Ovary (tissue), 9 donors: ENCODE results near the gene TSGA10IP. TPM values are rescaled to one million over a fixed set of nuclear protein-coding genes. Genes with fewer than 3 reads are reported as not detected.

Experiments used
- DNase-seq, 5 donors: peaks; one replicate each; pipeline ENCODE4 v3.0.0-alpha.2; 2019 to 2020
- H3K27ac ChIP-seq, 2 donors: fragments of 200-600 bp; one replicate each; pipeline versions ENCODE4 v1.5.1 to v1.8.0; 2019 to 2022
- H3K27me3 ChIP-seq: fragments of 200-600 bp; one replicate; pipeline ENCODE4 v1.8.0; 2022
- H3K36me3 ChIP-seq: fragments of 200-600 bp; sonication (generic); one replicate; pipeline ENCODE4 v1.5.1; 2019
- H3K4me1 ChIP-seq: one replicate; pipeline ENCODE4 v1.8.1; 2013; ENCODE audit warnings: mild to moderate bottlenecking, moderate library complexity; ENCODE audit not compliant: insufficient read depth
- H3K4me3 ChIP-seq: fragments of 200-600 bp; sonication (generic); one replicate; pipeline ENCODE4 v1.5.1; 2017
- H3K9me3 ChIP-seq, 2 donors: fragments of 200-600 bp in 1 of 2; sonication (generic) in 1 of 2; one replicate each; pipeline versions ENCODE4 v1.5.1 to v1.8.1; 2013 to 2019; ENCODE audit warnings: mild to moderate bottlenecking in 1 of 2, moderate library complexity in 1 of 2
- EP300 ChIP-seq: sonication (generic); formaldehyde crosslinking; IDR thresholded peaks from one replicate; pipeline ENCODE4 v1.6.1; 2017; ENCODE audit warnings: antibody characterized with exemption
- POLR2A ChIP-seq: fragments of 450-650 bp; IDR thresholded peaks from one replicate; pipeline ENCODE4 v1.6.1; 2017; ENCODE audit warnings: antibody characterized with exemption, mild to moderate bottlenecking, moderate library complexity
- WGBS, 3 donors: extraction: QIAGEN DNeasy Blood & Tissue Kit in 1 of 3; methylation state at CpG; one replicate each; pipeline versions ENCODE4 v1.1.5 to v1.1.7; 2013 to 2017; 5-methylcytosine and 5-hydroxymethylcytosine counted together
- intact Hi-C, 4 donors: fragments of 100-400 bp; cut with DNase I; formaldehyde crosslinking; loops; one replicate each; pipeline versions ENCODE4 v1.11.0 to v1.15.1; 2022 to 2023
- polyA plus RNA-seq, 2 donors: library from polyadenylated mRNA; stranded (reverse); fragments of 200-250 nt in 1 of 2; fragments of 350-450 nt in 1 of 2; fragmentation: Illumina TruSeq in 1 of 2; extraction: RNeasy Lipid Tissue Mini Kit (QIAGEN cat#74804) in 1 of 2; gene quantifications; one replicate each; pipeline ENCODE4 v1.2.3, GENCODE V29; 2013 to 2014
- total RNA-seq, 7 donors: library from RNA; depleted of rRNA in 2 of 7; stranded (reverse); fragments of >200 nt in 2 of 7; fragmentation: NEBNext Ultra II Directional in 3 of 7; extraction: Animal tissue kit (Norgen Biotek cat#: 25700) in 3 of 7; gene quantifications; one replicate each; pipeline versions ENCODE4 v1.1.0 to v1.2.4, GENCODE V29; 2016 to 2023
- TF ChIP-seq, protein P1 (sequence below), 3 donors: fragments of 450-650 bp in 2 of 3; fragments of 200-600 bp in 1 of 3; IDR thresholded peaks; one replicate each; pipeline versions ENCODE4 v1.5.1 to v1.8.0; 2016 to 2022; ENCODE audit warnings: antibody characterized with exemption in 3 of 3, mild to moderate bottlenecking in 1 of 3
- donor health status: DM: no; HTN: no; CAD: no; lungs with moderate emphysema.
- donor health status: DM: no; HTN: no; CAD: no.
- donor health status: Bipolar disorder and iron deficiency.
- donor health status: DM: yes; HTN: yes; CAD: no.
- donor health status: DM: no; HTN: no; CAD: no.
- donor health status: DM: yes; HTN: yes; CAD: no.

TSGA10IP gene
- total and polyA plus RNA-seq, 9 donors: not detected

DNA sequence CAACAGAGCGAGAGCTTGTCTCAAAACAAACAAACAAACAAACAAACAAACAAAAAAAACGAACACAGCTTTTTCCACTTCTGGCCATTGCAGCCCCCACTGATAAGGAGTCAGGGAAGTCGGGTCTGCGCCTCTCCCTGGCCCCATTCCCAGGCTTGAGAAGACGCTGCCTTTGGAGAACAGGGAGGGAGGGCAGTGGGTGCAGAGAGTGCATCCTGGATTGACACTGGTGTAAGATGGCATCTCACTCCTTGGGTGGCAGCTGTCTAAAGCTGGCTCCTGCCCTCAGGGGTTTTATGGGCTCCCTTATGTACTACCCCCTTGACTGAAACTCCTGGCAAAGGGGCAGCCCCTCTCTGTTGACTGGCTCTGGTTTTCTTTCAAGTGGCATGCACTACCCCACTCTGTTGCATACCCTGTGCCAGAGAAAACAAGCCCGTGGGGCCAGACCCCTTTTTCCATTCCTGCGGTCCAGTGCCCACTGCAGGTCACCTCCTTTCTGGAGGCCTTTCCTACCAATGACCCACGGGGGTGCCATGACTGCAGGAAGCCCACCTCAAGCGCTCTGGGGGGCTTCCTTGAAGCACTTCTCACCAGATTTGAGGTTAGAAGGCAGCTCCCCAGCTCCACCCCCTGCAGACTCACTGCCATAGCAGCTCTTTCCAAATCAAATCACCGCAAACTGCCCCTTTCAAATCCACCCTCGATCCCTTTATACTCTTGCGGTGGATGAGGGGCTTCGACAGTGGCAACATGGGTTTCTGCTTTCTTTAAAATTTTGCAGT lies 13.3 kb upstream of the TSGA10IP start:
- Histone ChIP-seq H3K4me1 (no peaks in the 10 kb centered on the region), H3K27me3 (no peaks in the 10 kb centered on the region), H3K4me3 (no peak overlapping the region), H3K36me3 (no peaks in the 10 kb centered on the region), H3K27ac (no peak overlapping the region), H3K9me3 (no peaks in the 10 kb centered on the region)
- WGBS, 3 donors: 45 to 54% (median 54%) methylated on average over 13 of the region's 13 CpGs
- TF ChIP-seq, protein P1, sequence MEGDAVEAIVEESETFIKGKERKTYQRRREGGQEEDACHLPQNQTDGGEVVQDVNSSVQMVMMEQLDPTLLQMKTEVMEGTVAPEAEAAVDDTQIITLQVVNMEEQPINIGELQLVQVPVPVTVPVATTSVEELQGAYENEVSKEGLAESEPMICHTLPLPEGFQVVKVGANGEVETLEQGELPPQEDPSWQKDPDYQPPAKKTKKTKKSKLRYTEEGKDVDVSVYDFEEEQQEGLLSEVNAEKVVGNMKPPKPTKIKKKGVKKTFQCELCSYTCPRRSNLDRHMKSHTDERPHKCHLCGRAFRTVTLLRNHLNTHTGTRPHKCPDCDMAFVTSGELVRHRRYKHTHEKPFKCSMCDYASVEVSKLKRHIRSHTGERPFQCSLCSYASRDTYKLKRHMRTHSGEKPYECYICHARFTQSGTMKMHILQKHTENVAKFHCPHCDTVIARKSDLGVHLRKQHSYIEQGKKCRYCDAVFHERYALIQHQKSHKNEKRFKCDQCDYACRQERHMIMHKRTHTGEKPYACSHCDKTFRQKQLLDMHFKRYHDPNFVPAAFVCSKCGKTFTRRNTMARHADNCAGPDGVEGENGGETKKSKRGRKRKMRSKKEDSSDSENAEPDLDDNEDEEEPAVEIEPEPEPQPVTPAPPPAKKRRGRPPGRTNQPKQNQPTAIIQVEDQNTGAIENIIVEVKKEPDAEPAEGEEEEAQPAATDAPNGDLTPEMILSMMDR (IDR thresholded peaks at IDR 0.05): no peak
- TF ChIP-seq POLR2A (no peak), EP300 (no peak)
- no peak for DNase-seq
- intact Hi-C loops: no loop called here

DNA sequence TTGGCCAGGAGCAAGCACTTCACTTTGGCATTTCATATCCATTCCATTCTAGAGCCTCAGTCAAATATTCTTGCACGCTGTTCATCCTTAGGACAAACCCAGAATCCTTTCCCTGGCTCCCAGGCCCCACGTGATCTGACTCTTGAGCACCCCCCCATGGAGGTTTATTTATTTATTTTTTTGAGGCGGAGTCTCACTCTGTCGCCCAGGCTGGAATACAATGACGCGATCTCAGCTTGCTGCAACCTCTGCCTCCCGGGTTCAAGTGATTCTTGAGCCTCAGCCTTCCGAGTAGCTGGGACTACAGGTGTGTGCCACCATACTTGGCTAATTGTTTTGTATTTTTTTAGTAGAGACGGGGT lies 12.7 kb upstream of the TSGA10IP start:
- TF ChIP-seq POLR2A: no peak
- TF ChIP-seq, protein P1 (IDR thresholded peaks at IDR 0.05): no peak
- TF ChIP-seq EP300: no peak
- H3K4me3 ChIP-seq: no peak overlapping the region
- 32 to 37% (median 33%) methylated on average over 9 of the region's 9 CpGs for WGBS, 3 donors
- no peaks in the 10 kb centered on the region for H3K27me3 ChIP-seq
- no peaks in the 10 kb centered on the region for H3K9me3 ChIP-seq
- H3K4me1 ChIP-seq: no peaks in the 10 kb centered on the region
- H3K36me3 ChIP-seq: no peaks in the 10 kb centered on the region
- no peak for DNase-seq
- intact Hi-C loops: no loop called here
- no peak overlapping the region for H3K27ac ChIP-seq

DNA sequence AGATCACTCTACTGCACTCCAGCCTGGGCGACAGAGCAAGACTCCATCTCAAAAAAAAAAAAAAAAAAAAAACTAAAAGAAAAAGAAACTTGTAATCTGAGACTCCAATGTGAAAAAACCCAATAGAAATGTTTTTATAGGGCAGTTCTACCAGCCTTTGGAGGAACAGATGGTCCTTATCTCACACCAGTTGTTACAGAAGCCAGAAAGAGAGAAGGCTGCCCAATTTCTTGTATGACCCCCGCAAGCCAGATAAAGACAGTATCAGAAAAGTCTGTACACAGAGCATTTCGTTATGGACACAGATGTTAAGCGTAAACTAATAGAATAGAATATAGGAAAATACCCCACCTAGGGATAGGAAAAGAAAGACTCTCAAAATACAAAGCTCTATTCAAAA lies 11.3 kb upstream of the TSGA10IP start:
- 6 to 14% (median 8%) methylated on average over 4 of the region's 4 CpGs for WGBS, 3 donors
- TF ChIP-seq POLR2A (no peak), EP300 (no peak)
- TF ChIP-seq, protein P1 (IDR thresholded peaks at IDR 0.05): no peak
- Histone ChIP-seq H3K9me3 (no peaks in the 10 kb centered on the region), H3K27ac (no peak overlapping the region), H3K4me1 (no peaks in the 10 kb centered on the region), H3K36me3 (no peaks in the 10 kb centered on the region), H3K4me3 (no peak overlapping the region), H3K27me3 (no peaks in the 10 kb centered on the region)
- intact Hi-C loops: no loop called here
- no peak for DNase-seq

DNA sequence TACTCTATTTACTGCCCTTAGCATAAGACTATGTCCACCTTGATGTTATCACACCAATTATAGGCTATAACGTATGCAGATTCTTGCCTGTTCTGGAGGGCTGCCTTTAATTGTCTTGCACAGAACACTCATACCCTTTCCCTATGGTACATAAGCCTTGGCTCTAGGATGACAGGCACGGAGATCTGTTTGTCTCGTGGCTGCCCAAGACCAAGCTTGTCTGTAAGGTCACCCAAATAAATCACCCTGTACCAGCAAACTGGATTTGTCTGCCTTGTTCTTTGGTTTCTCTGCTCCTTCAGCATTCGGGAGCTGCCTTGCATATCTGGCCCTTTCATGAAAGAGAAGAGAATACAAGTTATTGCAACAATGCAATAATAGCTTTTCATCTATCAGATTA lies 7.5 kb upstream of the TSGA10IP start:
- H3K36me3 ChIP-seq: no peaks in the 10 kb centered on the region
- intact Hi-C loops: no loop called here
- no peaks in the 10 kb centered on the region for H3K9me3 ChIP-seq
- H3K4me1 ChIP-seq: no peaks in the 10 kb centered on the region
- TF ChIP-seq, protein P1 (IDR thresholded peaks at IDR 0.05): no peak
- no peak for TF ChIP-seq EP300
- no peak for TF ChIP-seq POLR2A
- 21 to 30% (median 21%) methylated on average over 4 of the region's 4 CpGs for WGBS, 3 donors
- no peaks in the 10 kb centered on the region for H3K27me3 ChIP-seq
- no peak overlapping the region for H3K4me3 ChIP-seq
- H3K27ac ChIP-seq: no peak overlapping the region
- no peak for DNase-seq
